HG02938 (cell line): ENCODE measurements around the gene SMIM1.
"Not testable (repeated sequence)": the region's sequence is repeated elsewhere in the genome, so short reads cannot be mapped to it uniquely, and the experiment has no call there.

ENCODE experiments used
- ATAC-seq: cut with Tn5 transposase; IDR thresholded peaks from one replicate; pipeline ENCODE4 v1.9.1; 2021; ENCODE audit warnings: mild to moderate bottlenecking, moderate library complexity; ENCODE audit not compliant: unreplicated experiment

The SMIM1 gene

GRCh38 chr1:3789421-3790300 is 17.1 kb downstream of the SMIM1 start:
- no peak for ATAC-seq

- no peak for ATAC-seq
Measured at GRCh38 chr1:3790500-3790923, 18.0 kb downstream of the SMIM1 start.

GRCh38 chr1:3790952-3791351 is 18.4 kb downstream of the SMIM1 start:
- no peak for ATAC-seq

- ATAC-seq: peak; percentile 4
Measured at GRCh38 chr1:3795453-3796214, 23.1 kb downstream of the SMIM1 start.

- peak; percentile 96 for ATAC-seq
Measured at GRCh38 chr1:3796215-3797061, 23.9 kb downstream of the SMIM1 start, which contains the start of gene LRRC47. Gene LRRC47, minus strand, starts transcription at chr1:3796498. Its CDS starts 22 bp downstream, at chr1:3796476.

- ATAC-seq: no peak
Measured at GRCh38 chr1:3799976-3800685, 27.6 kb downstream of the SMIM1 start.

GRCh38 chr1:3800795-3801194 is 28.2 kb downstream of the SMIM1 start:
- not testable (repeated sequence) for ATAC-seq

GRCh38 chr1:3803905-3804626 is 31.5 kb downstream of the SMIM1 start:
- ATAC-seq: no peak

- not testable (repeated sequence) for ATAC-seq
Measured at GRCh38 chr1:3804627-3804944, 32.0 kb downstream of the SMIM1 start.

- ATAC-seq: no peak
Measured at GRCh38 chr1:3805038-3805437, 32.5 kb downstream of the SMIM1 start.

GRCh38 chr1:3807769-3808168 is 35.2 kb downstream of the SMIM1 start:
- no peak for ATAC-seq

- no peak for ATAC-seq
Measured at GRCh38 chr1:3809680-3810079, 37.1 kb downstream of the SMIM1 start.

- not testable (repeated sequence) for ATAC-seq
Measured at GRCh38 chr1:3810149-3810761, 37.7 kb downstream of the SMIM1 start.

- no peak for ATAC-seq
Measured at GRCh38 chr1:3811595-3811911, 39.0 kb downstream of the SMIM1 start.

- ATAC-seq: no peak
Measured at GRCh38 chr1:3814065-3814464, 41.5 kb downstream of the SMIM1 start.

- ATAC-seq: no peak
Measured at GRCh38 chr1:3814771-3815561, 42.4 kb downstream of the SMIM1 start.

- no peak for ATAC-seq
Measured at GRCh38 chr1:3816331-3817137, 44.0 kb downstream of the SMIM1 start.
